Smooth muscle cell of the pulmonary artery (primary cell): Measurements from ENCODE around the gene LIMK2. TPM values are rescaled to one million over a fixed set of nuclear protein-coding genes. Genes with fewer than 3 reads are reported as not detected.

ENCODE experiments used
- total RNA-seq: library from RNA; depleted of rRNA; stranded (reverse); fragments of >200 nt; gene quantifications from 2 replicates; pipeline ENCODE4 v1.2.3, GENCODE V29; 2014

Gene LIMK2
- 22.8 and 125 TPM in 2 replicates for total RNA-seq

DNA sequence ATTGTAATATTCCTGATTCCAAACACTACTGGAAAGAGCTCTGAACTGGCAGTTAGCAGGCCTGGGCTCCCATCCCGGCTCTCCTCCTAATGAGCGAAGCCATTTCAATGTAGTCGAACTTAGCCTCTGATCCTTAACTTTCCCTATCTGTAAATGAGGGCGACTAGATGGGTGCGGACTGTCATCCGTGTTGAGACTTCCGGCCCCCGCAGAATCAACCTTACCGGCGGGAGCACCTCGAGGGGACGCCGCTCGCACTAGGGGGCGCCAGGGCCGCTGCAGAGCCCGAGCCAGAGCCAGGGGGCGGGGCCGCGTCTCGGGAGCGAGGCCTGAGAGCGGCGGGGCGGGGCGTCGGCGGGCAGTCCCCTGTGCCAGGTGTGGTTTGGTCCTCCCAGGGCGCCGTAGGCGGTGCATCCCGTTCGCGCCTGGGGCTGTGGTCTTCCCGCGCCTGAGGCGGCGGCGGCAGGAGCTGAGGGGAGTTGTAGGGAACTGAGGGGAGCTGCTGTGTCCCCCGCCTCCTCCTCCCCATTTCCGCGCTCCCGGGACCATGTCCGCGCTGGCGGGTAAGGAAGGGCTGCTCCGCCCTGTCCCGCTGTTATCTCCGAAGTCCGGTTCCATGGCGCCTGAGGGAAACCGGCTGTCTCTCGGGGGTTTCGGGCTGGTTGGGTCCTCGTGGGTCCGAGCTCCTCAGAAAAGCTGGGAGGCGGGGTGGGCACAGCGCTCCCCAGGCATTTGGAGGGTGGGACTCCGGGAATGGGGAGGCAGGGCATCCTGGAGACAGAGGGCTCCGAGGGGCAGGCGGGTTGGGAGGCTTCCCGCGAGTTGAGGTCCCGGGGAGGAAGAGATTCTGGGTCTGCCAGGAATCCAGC lies at the start of gene LIMK2:
TSS of gene LIMK2 (plus strand) at position 437 of the 869 bp plus-strand sequence. CDS start at position 548, 111 bp downstream.

DNA sequence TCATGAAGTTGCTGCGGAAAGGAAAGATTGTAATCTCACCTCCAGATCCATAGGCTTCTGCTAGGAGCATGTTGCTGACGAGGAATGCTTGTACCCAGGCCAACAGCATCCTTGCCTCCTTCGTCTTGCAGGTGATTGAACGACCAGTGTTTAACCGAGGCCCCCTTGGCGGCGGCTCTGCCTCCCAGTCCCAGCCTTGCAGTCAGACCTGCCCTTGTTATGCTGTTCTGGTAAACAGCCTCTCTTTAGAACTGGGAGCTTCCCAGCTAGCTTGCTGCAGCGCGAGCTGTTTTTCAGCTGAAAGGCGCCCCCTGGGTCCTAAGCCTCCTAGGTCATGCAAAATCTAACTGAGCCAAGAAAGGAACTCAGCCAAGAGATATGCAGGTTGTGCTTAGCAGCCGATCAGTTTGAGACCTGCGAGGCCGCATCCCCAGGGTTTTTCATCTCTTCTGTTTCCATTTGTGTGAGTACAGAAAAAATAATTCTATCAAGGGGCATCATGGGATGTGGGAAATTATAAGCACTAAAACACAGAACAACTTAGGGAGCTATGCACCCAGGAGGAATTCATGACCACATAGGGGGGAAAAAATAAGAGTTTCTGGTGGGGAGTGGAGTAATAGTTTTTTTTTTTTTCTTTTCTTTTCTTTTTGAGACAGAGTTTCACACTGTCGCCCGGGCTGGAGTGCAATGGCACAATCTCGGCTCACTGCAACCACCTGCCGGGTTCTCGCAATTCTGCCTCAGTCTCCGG lies 80.3 kb downstream of the LIMK2 start, which contains the start of gene PIK3IP1:
TSS of gene PIK3IP1 (minus strand) at position 253 of the 754 bp plus-strand sequence. CDS start at position 109, 144 bp downstream.

Other genes with a start within 250 kb of the LIMK2 start
- 27.2 and 31.8 TPM in 2 replicates for gene MORC2, start 243.5 kb upstream of the LIMK2 start, total RNA-seq
- 58.4 and 63.7 TPM in 2 replicates for gene TUG1, start 243.0 kb upstream of the LIMK2 start, total RNA-seq
- 89.5 and 90.9 TPM in 2 replicates for gene SMTN, start 131.0 kb upstream of the LIMK2 start, total RNA-seq
- gene SELENOM, start 104.7 kb upstream of the LIMK2 start, total RNA-seq, result 145 and 156 TPM in 2 replicates
- 0.26 and 0.46 TPM in 2 replicates for gene INPP5J, start 89.3 kb upstream of the LIMK2 start, total RNA-seq
- gene PLA2G3, start 71.8 kb upstream of the LIMK2 start, total RNA-seq, result not detected in 2 replicates
- 42.2 and 45.2 TPM in 2 replicates for gene RNF185, start 52.1 kb upstream of the LIMK2 start, total RNA-seq
- 28.9 and 29.4 TPM in 2 replicates for gene PIK3IP1, start 80.2 kb downstream of the LIMK2 start, total RNA-seq
- 14.6 and 15.7 TPM in 2 replicates for gene PATZ1, start 134.0 kb downstream of the LIMK2 start, total RNA-seq
- gene DRG1, start 187.3 kb downstream of the LIMK2 start, total RNA-seq, result 50.0 and 52.5 TPM in 2 replicates